ENCODE data around the gene IDI2. TPM values are rescaled to one million over a fixed set of nuclear protein-coding genes. Genes with fewer than 3 reads are reported as not detected.
A peak's percentile ranks its signal among the peaks of the same experiment; 100 is the strongest.

The IDI2 gene
- total and polyA plus RNA-seq, 2 of the 13 experiments (the other 11 are each of a cell fraction or from before 2014, with no cell fraction given), result not detected

DNA sequence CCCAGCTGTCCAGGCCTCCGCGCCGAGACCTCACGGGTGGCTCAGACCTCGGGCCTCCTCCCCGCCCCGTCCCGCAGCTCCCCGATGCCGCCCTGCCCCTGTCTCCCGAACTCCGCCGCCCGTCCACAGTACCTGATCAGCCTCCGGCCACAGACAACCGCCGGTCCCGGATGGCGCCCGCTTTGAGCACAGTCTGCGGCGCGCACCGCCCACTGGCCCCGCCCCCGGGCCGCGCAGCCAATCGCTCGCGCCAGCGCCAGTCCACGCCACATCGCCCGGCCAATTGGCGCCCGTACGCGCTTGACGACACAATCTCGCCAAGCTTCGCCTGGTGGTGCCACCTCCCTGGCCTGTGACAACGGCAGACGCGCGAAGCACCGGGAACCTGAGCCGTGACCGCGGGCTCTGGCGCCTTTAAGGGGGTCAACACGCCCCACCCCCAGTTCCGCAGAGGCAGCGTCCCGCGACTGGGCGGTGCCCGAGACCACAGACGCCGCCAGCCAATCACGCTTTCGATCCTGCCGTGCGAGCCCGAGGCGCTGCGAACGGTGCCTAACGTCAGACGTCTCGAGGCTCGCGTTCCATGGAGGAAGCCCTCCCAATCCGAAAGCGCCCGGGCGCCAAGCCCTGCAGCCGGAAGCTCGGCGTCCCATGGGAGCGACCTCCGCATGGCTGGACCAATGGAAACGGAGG, 23.2 kb upstream of the IDI2 start, which contains the start of gene IDI1 (continued):
- TF ChIP-seq, protein P1, sequence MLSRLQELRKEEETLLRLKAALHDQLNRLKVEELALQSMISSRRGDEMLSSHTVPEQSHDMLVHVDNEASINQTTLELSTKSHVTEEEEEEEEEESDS (CRISPR knock-in tag; IDR thresholded peaks at IDR 0.05; ENCODE audit: borderline replicate concordance), result peak; percentile 11; the same call in 1 of the 2 replicates
- TF ChIP-seq ZFP90 (CRISPR knock-in tag; IDR thresholded peaks at IDR 0.05; ENCODE audit: borderline replicate concordance), result peak; percentile 75; the same call in 1 of the 2 replicates
- TF ChIP-seq, protein P2, sequence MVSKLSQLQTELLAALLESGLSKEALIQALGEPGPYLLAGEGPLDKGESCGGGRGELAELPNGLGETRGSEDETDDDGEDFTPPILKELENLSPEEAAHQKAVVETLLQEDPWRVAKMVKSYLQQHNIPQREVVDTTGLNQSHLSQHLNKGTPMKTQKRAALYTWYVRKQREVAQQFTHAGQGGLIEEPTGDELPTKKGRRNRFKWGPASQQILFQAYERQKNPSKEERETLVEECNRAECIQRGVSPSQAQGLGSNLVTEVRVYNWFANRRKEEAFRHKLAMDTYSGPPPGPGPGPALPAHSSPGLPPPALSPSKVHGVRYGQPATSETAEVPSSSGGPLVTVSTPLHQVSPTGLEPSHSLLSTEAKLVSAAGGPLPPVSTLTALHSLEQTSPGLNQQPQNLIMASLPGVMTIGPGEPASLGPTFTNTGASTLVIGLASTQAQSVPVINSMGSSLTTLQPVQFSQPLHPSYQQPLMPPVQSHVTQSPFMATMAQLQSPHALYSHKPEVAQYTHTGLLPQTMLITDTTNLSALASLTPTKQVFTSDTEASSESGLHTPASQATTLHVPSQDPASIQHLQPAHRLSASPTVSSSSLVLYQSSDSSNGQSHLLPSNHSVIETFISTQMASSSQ (IDR thresholded peaks at IDR 0.05; ENCODE audit: low read depth), result no peak
- TF ChIP-seq, protein P2 (CRISPR knock-in tag; IDR thresholded peaks at IDR 0.05; ENCODE audit: borderline replicate concordance), result peak; percentile 85; the same call in 1 of the 2 replicates
- TF ChIP-seq HNRNPUL1 (IDR thresholded peaks at IDR 0.05; ENCODE audit: low read depth, low read length), result peak; percentile 74; the same call in 1 of the 2 replicates
- no peak for TF ChIP-seq HNF4A (CRISPR knock-in tag; IDR thresholded peaks at IDR 0.05)
- TF ChIP-seq ZNF280B (CRISPR knock-in tag; IDR thresholded peaks at IDR 0.05; ENCODE audit: borderline replicate concordance), result 0 out of 2 replicates have a peak, but pooled peaks have one; percentile 18
- TF ChIP-seq, protein P3, sequence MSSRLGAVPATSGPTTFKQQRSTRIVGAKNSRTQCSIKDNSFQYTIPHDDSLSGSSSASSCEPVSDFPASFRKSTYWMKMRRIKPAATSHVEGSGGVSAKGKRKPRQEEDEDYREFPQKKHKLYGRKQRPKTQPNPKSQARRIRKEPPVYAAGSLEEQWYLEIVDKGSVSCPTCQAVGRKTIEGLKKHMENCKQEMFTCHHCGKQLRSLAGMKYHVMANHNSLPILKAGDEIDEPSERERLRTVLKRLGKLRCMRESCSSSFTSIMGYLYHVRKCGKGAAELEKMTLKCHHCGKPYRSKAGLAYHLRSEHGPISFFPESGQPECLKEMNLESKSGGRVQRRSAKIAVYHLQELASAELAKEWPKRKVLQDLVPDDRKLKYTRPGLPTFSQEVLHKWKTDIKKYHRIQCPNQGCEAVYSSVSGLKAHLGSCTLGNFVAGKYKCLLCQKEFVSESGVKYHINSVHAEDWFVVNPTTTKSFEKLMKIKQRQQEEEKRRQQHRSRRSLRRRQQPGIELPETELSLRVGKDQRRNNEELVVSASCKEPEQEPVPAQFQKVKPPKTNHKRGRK (CRISPR knock-in tag; IDR thresholded peaks at IDR 0.05), result no peak
- TF ChIP-seq ARID5B (CRISPR knock-in tag; IDR thresholded peaks at IDR 0.05), result peak; percentile 50; the same call in 1 of the 2 replicates
- no peak for TF ChIP-seq ATF7 (IDR thresholded peaks at IDR 0.05)
- TF ChIP-seq ATF7 (CRISPR knock-in tag; IDR thresholded peaks at IDR 0.05), result peak; percentile 76; the same call in 1 of the 2 replicates
- no peak; the same call in 1 of the 2 replicates for TF ChIP-seq E2F5 (CRISPR knock-in tag; conservative IDR thresholded peaks at IDR 0.05)
- no peak for TF ChIP-seq DPF2 (CRISPR knock-in tag; IDR thresholded peaks at IDR 0.05; ENCODE audit: borderline replicate concordance, low read depth)
- TF ChIP-seq AGO1 (IDR thresholded peaks at IDR 0.05; ENCODE audit: low read depth, low read length, poor library complexity, severe bottlenecking), result peak; percentile 98
- TF ChIP-seq KLF13 (CRISPR knock-in tag; IDR thresholded peaks at IDR 0.05), result peak; percentile 41; the same call in 1 of the 2 replicates
